Type B pancreatic cell (in vitro differentiated cells): Measurements from ENCODE around the gene NR1D2. TPM values are rescaled to one million over a fixed set of nuclear protein-coding genes. Genes with fewer than 3 reads are reported as not detected.

Source experiments
- DNase-seq: peaks from one replicate; pipeline ENCODE4 v3.0.0; 2021; ENCODE audit warnings: mixed read lengths; ENCODE audit not compliant: unreplicated experiment; ENCODE audit errors: extremely low spot score
- H3K27ac Mint-ChIP-seq: 2 replicates; pipeline ENCODE4 v1.8.0; 2021; ENCODE audit warnings: mild to moderate bottlenecking, mixed read lengths
- H3K27me3 Mint-ChIP-seq: 2 replicates; pipeline ENCODE4 v1.8.0; 2021; ENCODE audit warnings: mixed read lengths
- H3K36me3 Mint-ChIP-seq: 2 replicates; pipeline ENCODE4 v1.8.0; 2021; ENCODE audit warnings: mixed read lengths
- H3K4me1 Mint-ChIP-seq: one replicate; pipeline ENCODE4 v1.8.0; 2021; ENCODE audit warnings: mixed read lengths; ENCODE audit not compliant: unreplicated experiment
- H3K4me3 Mint-ChIP-seq: 2 replicates; pipeline ENCODE4 v1.8.0; 2021; ENCODE audit warnings: mild to moderate bottlenecking, mixed read lengths
- H3K9me3 Mint-ChIP-seq: 2 replicates; pipeline ENCODE4 v1.8.0; 2021; ENCODE audit warnings: mixed read lengths
- CTCF ChIP-seq: fragments of 200-600 bp; sonication (generic); conservative IDR thresholded peaks from 2 replicates; pipeline ENCODE4 v1.5.0; 2021; ENCODE audit warnings: antibody characterized with exemption, mild to moderate bottlenecking
- total RNA-seq: library from RNA; stranded (reverse); gene quantifications from 2 replicates; pipeline ENCODE4 v1.2.1, GENCODE V29; 2021; ENCODE audit warnings: low replicate concordance

Gene NR1D2
- total RNA-seq, 1 donor from 2014 or later, result 20.6 TPM

GRCh38 chr3:23984934-23985333 is 39.8 kb downstream of the NR1D2 start:
- Mint-ChIP-seq H3K9me3 (no peaks in the 10 kb centered on the region), H3K4me1 (peaks cover 5% of the 10 kb centered on the region)

GRCh38 chr3:23985747-23986544 is 40.9 kb downstream of the NR1D2 start:
- Mint-ChIP-seq H3K4me3 (no peak overlapping the region), H3K4me1 (peaks cover 10% of the 10 kb centered on the region), H3K27ac (no peak overlapping the region), H3K36me3 (no peaks in the 10 kb centered on the region), H3K27me3 (no peaks in the 10 kb centered on the region), H3K9me3 (no peaks in the 10 kb centered on the region)
- no peak for TF ChIP-seq CTCF
- DNase-seq, result no peak

More at GRCh38 chr3:23984934-23985333, 39.8 kb downstream of the NR1D2 start:
- H3K27ac Mint-ChIP-seq, result no peak overlapping the region
- TF ChIP-seq CTCF, result no peak
- no peak overlapping the region for H3K4me3 Mint-ChIP-seq
- DNase-seq, result no peak
- no peaks in the 10 kb centered on the region for H3K27me3 Mint-ChIP-seq
- H3K36me3 Mint-ChIP-seq, result no peaks in the 10 kb centered on the region

- H3K9me3 Mint-ChIP-seq, result no peaks in the 10 kb centered on the region
- H3K27me3 Mint-ChIP-seq, result no peaks in the 10 kb centered on the region
- no peak overlapping the region for H3K4me3 Mint-ChIP-seq
- no peak for TF ChIP-seq CTCF
- no peak overlapping the region for H3K27ac Mint-ChIP-seq
- H3K4me1 Mint-ChIP-seq, result peaks cover 24% of the 10 kb centered on the region
- H3K36me3 Mint-ChIP-seq, result no peaks in the 10 kb centered on the region
- no peak for DNase-seq
Observed at GRCh38 chr3:23987356-23987755, 42.3 kb downstream of the NR1D2 start.

- Mint-ChIP-seq H3K4me1 (peaks cover 39% of the 10 kb centered on the region), H3K4me3 (no peak overlapping the region), H3K27ac (peak overlapping the region; percentile 46), H3K9me3 (no peaks in the 10 kb centered on the region), H3K36me3 (no peaks in the 10 kb centered on the region), H3K27me3 (no peaks in the 10 kb centered on the region)
- no peak for TF ChIP-seq CTCF
- DNase-seq, result no peak
Observed at GRCh38 chr3:23991306-23991682, 46.2 kb downstream of the NR1D2 start.

GRCh38 chr3:23991683-23992628 is 46.9 kb downstream of the NR1D2 start:
- H3K36me3 Mint-ChIP-seq, result no peaks in the 10 kb centered on the region
- H3K27ac Mint-ChIP-seq, result peak overlapping the region; percentile 46
- no peak for DNase-seq
- no peaks in the 10 kb centered on the region for H3K27me3 Mint-ChIP-seq
- H3K9me3 Mint-ChIP-seq, result no peaks in the 10 kb centered on the region
- peaks cover 39% of the 10 kb centered on the region for H3K4me1 Mint-ChIP-seq
- TF ChIP-seq CTCF, result no peak
- H3K4me3 Mint-ChIP-seq, result peak overlapping the region; percentile 42
